Ovary (tissue), 9 donors: ENCODE measurements around the gene FAM83D. TPM values are rescaled to one million over a fixed set of nuclear protein-coding genes. Genes with fewer than 3 reads are reported as not detected.

Experiments used
- DNase-seq, 5 donors: peaks; one replicate each; pipeline ENCODE4 v3.0.0-alpha.2; 2019 to 2020
- H3K27ac ChIP-seq, 2 donors: fragments of 200-600 bp; one replicate each; pipeline versions ENCODE4 v1.5.1 to v1.8.0; 2019 to 2022
- H3K27me3 ChIP-seq: fragments of 200-600 bp; one replicate; pipeline ENCODE4 v1.8.0; 2022
- H3K36me3 ChIP-seq: fragments of 200-600 bp; sonication (generic); one replicate; pipeline ENCODE4 v1.5.1; 2019
- H3K4me1 ChIP-seq: one replicate; pipeline ENCODE4 v1.8.1; 2013; ENCODE audit warnings: mild to moderate bottlenecking, moderate library complexity; ENCODE audit not compliant: insufficient read depth
- H3K4me3 ChIP-seq: fragments of 200-600 bp; sonication (generic); one replicate; pipeline ENCODE4 v1.5.1; 2017
- H3K9me3 ChIP-seq, 2 donors: fragments of 200-600 bp in 1 of 2; sonication (generic) in 1 of 2; one replicate each; pipeline versions ENCODE4 v1.5.1 to v1.8.1; 2013 to 2019; ENCODE audit warnings: mild to moderate bottlenecking in 1 of 2, moderate library complexity in 1 of 2
- EP300 ChIP-seq: sonication (generic); formaldehyde crosslinking; IDR thresholded peaks from one replicate; pipeline ENCODE4 v1.6.1; 2017; ENCODE audit warnings: antibody characterized with exemption
- POLR2A ChIP-seq: fragments of 450-650 bp; IDR thresholded peaks from one replicate; pipeline ENCODE4 v1.6.1; 2017; ENCODE audit warnings: antibody characterized with exemption, mild to moderate bottlenecking, moderate library complexity
- WGBS, 3 donors: extraction: QIAGEN DNeasy Blood & Tissue Kit in 1 of 3; methylation state at CpG; one replicate each; pipeline versions ENCODE4 v1.1.5 to v1.1.7; 2013 to 2017; 5-methylcytosine and 5-hydroxymethylcytosine counted together
- intact Hi-C, 4 donors: fragments of 100-400 bp; cut with DNase I; formaldehyde crosslinking; loops; one replicate each; pipeline versions ENCODE4 v1.11.0 to v1.15.1; 2022 to 2023
- polyA plus RNA-seq, 2 donors: library from polyadenylated mRNA; stranded (reverse); fragments of 200-250 nt in 1 of 2; fragments of 350-450 nt in 1 of 2; fragmentation: Illumina TruSeq in 1 of 2; extraction: RNeasy Lipid Tissue Mini Kit (QIAGEN cat#74804) in 1 of 2; gene quantifications; one replicate each; pipeline ENCODE4 v1.2.3, GENCODE V29; 2013 to 2014
- total RNA-seq, 7 donors: library from RNA; depleted of rRNA in 2 of 7; stranded (reverse); fragments of >200 nt in 2 of 7; fragmentation: NEBNext Ultra II Directional in 3 of 7; extraction: Animal tissue kit (Norgen Biotek cat#: 25700) in 3 of 7; gene quantifications; one replicate each; pipeline versions ENCODE4 v1.1.0 to v1.2.4, GENCODE V29; 2016 to 2023
- TF ChIP-seq, protein P1 (sequence below), 3 donors: fragments of 450-650 bp in 2 of 3; fragments of 200-600 bp in 1 of 3; IDR thresholded peaks; one replicate each; pipeline versions ENCODE4 v1.5.1 to v1.8.0; 2016 to 2022; ENCODE audit warnings: antibody characterized with exemption in 3 of 3, mild to moderate bottlenecking in 1 of 3
- donor health status: DM: no; HTN: no; CAD: no; lungs with moderate emphysema.
- donor health status: DM: no; HTN: no; CAD: no.
- donor health status: Bipolar disorder and iron deficiency.
- donor health status: DM: yes; HTN: yes; CAD: no.
- donor health status: DM: no; HTN: no; CAD: no.
- donor health status: DM: yes; HTN: yes; CAD: no.

Gene FAM83D
- total and polyA plus RNA-seq, 9 donors = 0.18 to 2.5 (median 0.62) TPM; not detected in 1

DNA sequence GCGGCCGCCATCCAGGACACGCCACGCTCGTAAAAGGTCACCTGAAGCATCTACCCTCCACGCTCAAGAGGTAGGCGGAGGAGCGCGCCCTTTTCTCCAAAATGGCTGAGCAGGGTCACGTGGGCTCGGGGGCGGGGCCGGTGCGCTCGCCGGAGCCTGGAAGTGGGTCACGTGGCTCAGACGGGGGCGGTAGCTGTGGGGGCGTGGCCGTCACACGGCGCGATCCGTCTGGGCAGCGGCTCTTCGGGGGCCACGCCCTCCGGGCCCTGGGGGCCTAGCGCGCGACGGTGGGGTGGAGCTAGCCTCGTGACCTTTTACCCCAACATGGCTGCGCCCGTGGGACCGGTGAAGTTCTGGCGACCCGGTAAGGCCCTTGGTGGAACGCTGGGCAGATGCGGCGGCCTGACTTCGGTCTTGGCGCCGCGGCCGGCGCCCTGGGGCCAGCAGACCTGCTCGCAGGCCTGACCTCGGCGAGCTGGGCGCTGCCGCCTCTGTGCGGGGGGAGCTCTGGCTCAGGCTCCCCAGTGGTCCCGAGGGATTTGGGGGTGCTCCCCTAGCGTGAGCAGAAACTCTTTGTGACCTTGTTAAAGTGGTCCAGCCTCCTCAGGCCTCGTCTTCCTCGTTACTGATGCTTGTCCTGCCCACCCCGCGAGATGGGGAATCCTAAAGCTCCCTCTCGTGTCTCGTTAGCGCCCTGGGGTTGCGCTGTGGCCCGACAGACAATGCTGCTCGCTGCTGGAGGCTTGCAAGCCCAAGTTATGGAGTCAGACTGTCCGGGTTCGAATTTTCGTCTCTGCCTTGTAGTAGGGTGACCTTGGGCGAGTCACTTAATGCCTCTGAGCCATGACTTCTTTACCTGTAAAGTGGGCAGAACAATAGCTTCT lies 36.1 kb downstream of the FAM83D start, which contains the start of gene DHX35:
DHX35 (plus strand) TSS at position 301 of the 884 bp plus-strand sequence; CDS start at position 325, 24 bp downstream.
- DNase-seq = peak; percentile 98 to 99 (median 98)
- Histone ChIP-seq H3K4me3 (peak within 1 kb of the TSS; percentile 96), H3K27ac (peak within 1 kb of the TSS; percentile 66 to 79), H3K27me3 (no peaks in the 10 kb centered on the region), H3K36me3 (no peaks in the 10 kb centered on the region), H3K4me1 (no peaks in the 10 kb centered on the region), H3K9me3 (no peaks in the 10 kb centered on the region)
- intact Hi-C loops = no loop called here
- no peak for TF ChIP-seq EP300
- 0 to 1% (median 1%) methylated on average over 44 to 70 of the region's 70 CpGs for WGBS, 3 donors

- TF ChIP-seq, protein P1, sequence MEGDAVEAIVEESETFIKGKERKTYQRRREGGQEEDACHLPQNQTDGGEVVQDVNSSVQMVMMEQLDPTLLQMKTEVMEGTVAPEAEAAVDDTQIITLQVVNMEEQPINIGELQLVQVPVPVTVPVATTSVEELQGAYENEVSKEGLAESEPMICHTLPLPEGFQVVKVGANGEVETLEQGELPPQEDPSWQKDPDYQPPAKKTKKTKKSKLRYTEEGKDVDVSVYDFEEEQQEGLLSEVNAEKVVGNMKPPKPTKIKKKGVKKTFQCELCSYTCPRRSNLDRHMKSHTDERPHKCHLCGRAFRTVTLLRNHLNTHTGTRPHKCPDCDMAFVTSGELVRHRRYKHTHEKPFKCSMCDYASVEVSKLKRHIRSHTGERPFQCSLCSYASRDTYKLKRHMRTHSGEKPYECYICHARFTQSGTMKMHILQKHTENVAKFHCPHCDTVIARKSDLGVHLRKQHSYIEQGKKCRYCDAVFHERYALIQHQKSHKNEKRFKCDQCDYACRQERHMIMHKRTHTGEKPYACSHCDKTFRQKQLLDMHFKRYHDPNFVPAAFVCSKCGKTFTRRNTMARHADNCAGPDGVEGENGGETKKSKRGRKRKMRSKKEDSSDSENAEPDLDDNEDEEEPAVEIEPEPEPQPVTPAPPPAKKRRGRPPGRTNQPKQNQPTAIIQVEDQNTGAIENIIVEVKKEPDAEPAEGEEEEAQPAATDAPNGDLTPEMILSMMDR (IDR thresholded peaks at IDR 0.05) = no peak
- TF ChIP-seq POLR2A (no peak), EP300 (no peak)
- Histone ChIP-seq H3K9me3 (no peaks in the 10 kb centered on the region), H3K4me1 (no peaks in the 10 kb centered on the region), H3K36me3 (no peaks in the 10 kb centered on the region), H3K27ac (no peak overlapping the region), H3K4me3 (peak overlapping the region; percentile 96), H3K27me3 (no peaks in the 10 kb centered on the region)
- 1 to 6% (median 2%) methylated on average over 5 of the region's 5 CpGs for WGBS, 3 donors
- intact Hi-C loops = no loop called here
- DNase-seq = no peak
These were observed 36.7 kb downstream of the FAM83D start for GRCh38 chr20:38962928-38963401.

- H3K9me3 ChIP-seq = no peaks in the 10 kb centered on the region
- no peak for DNase-seq
- no peak overlapping the region for H3K4me3 ChIP-seq
- intact Hi-C loops = no loop called here
- no peaks in the 10 kb centered on the region for H3K36me3 ChIP-seq
- no peak overlapping the region for H3K27ac ChIP-seq
- H3K4me1 ChIP-seq = no peaks in the 10 kb centered on the region
- H3K27me3 ChIP-seq = no peaks in the 10 kb centered on the region
- TF ChIP-seq POLR2A (no peak), EP300 (no peak)
- TF ChIP-seq, protein P1 (IDR thresholded peaks at IDR 0.05) = no peak
These were observed 37.5 kb downstream of the FAM83D start for GRCh38 chr20:38963745-38964144.

DNA sequence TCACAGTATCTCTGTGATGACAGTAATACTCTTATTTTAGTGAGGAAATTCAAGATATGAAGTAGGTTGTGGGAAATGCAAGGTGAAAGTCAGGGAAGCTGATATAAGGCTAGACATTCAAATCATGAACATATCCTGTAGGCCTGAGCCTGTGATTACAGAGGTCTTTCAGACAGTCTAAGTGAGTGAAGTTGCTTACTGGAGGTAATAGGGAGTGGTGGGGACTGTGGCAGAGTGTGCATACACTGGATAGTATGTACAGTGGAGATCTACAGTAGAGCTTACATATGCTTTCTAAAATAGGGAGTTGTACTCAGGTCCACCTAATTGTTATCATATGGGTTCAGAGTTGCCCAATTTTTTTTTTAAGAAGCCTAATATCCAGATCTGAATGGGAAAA lies 39.0 kb downstream of the FAM83D start:
- no peaks in the 10 kb centered on the region for H3K4me1 ChIP-seq
- no peak overlapping the region for H3K4me3 ChIP-seq
- no peaks in the 10 kb centered on the region for H3K36me3 ChIP-seq
- TF ChIP-seq EP300 = no peak
- TF ChIP-seq, protein P1 (IDR thresholded peaks at IDR 0.05) = no peak
- no peak for TF ChIP-seq POLR2A
- H3K27me3 ChIP-seq = no peaks in the 10 kb centered on the region
- no peaks in the 10 kb centered on the region for H3K9me3 ChIP-seq
- H3K27ac ChIP-seq = no peak overlapping the region
- intact Hi-C loops = no loop called here
- DNase-seq = no peak

GRCh38 chr20:38968090-38968489 lies 41.9 kb downstream of the FAM83D start:
- 88 to 97% (median 91%) methylated on average over 6 of the region's 6 CpGs for WGBS, 3 donors
- intact Hi-C loops = no loop called here
- TF ChIP-seq, protein P1 (IDR thresholded peaks at IDR 0.05) = no peak
- H3K4me3 ChIP-seq = no peak overlapping the region
- no peak overlapping the region for H3K27ac ChIP-seq
- H3K36me3 ChIP-seq = no peaks in the 10 kb centered on the region
- no peaks in the 10 kb centered on the region for H3K27me3 ChIP-seq
- no peaks in the 10 kb centered on the region for H3K9me3 ChIP-seq
- no peaks in the 10 kb centered on the region for H3K4me1 ChIP-seq
- DNase-seq = no peak
